ENCODE data around the gene DSN1.

DNA sequence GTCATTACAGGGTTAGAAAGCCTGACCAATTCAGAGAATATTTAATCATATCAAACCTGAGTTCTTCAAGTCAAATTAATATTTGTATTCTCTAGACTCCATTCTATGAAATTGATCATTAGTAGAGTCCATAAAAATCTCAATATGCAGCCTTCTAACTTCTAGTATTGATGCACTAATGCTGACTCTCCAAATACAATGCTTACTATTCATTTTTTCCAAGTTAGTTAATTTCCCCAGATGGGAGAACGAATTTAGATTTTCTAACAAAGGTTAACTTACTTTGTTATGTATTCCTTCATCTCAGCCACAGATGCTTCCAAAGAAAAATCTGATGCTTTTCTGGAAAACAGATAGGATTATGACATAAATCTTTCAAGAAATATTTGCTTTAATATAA lies 15.3 kb downstream of the DSN1 start:
- TF ChIP-seq, protein P1, sequence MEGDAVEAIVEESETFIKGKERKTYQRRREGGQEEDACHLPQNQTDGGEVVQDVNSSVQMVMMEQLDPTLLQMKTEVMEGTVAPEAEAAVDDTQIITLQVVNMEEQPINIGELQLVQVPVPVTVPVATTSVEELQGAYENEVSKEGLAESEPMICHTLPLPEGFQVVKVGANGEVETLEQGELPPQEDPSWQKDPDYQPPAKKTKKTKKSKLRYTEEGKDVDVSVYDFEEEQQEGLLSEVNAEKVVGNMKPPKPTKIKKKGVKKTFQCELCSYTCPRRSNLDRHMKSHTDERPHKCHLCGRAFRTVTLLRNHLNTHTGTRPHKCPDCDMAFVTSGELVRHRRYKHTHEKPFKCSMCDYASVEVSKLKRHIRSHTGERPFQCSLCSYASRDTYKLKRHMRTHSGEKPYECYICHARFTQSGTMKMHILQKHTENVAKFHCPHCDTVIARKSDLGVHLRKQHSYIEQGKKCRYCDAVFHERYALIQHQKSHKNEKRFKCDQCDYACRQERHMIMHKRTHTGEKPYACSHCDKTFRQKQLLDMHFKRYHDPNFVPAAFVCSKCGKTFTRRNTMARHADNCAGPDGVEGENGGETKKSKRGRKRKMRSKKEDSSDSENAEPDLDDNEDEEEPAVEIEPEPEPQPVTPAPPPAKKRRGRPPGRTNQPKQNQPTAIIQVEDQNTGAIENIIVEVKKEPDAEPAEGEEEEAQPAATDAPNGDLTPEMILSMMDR (IDR thresholded peaks at IDR 0.05) = no peak
- no peak for TF ChIP-seq POLR2A (IDR thresholded peaks at IDR 0.05)
